Measurements from ENCODE around the gene USP16. TPM values are rescaled to one million over a fixed set of nuclear protein-coding genes. Genes with fewer than 3 reads are reported as not detected.

USP16 gene
- total RNA-seq, 1 experiment from 2014 or later, result 24.6 TPM

DNA sequence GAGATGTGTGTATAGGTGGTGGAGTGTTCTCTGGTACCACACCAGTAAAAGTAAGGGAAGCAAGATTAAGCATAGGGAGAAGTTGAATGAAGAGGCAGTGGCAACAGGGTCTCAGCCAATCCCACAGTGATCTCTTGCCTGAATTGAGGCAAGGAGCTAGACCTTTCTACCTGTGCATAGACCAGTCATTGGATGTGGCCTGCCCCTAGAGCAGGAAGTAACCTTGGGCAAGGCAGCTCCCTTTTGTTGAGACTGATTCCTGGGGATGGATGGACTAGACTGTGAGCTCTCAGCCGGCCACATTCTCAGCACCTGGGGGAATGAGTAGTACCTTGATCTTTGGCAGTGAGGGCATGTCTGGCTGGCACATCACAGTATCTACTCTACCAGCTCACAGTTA is 6.4 kb downstream of the USP16 start:
- Histone ChIP-seq H3K4me2 (no peak overlapping the region), H3K27me3 (ENCODE audit: insufficient read depth, low read depth) (no peaks in the 10 kb centered on the region), H3K79me2 (ENCODE audit: low read depth) (peaks cover 19% of the 10 kb centered on the region), H2AFZ (no peak overlapping the region), H3F3A (ENCODE audit: insufficient read depth, low read depth) (0 out of 2 replicates have a peak, but pooled peaks cover under 1% of the 10 kb centered on the region), H4K20me1 (ENCODE audit: insufficient read depth) (no peaks in the 10 kb centered on the region), H3K4me1 (replicated peaks; ENCODE audit: insufficient read depth) (peaks cover 2% of the 10 kb centered on the region), H3K36me3 (ENCODE audit: low read depth) (peaks cover 6% of the 10 kb centered on the region), H3K9me3 (ENCODE audit: insufficient read depth, low read depth) (no peaks in the 10 kb centered on the region), H3K9me2 (ENCODE audit: insufficient read depth) (no peaks in the 10 kb centered on the region), H3K27ac (no peak overlapping the region), H3K4me3 (no peak overlapping the region)
- TF ChIP-seq, protein P1, sequence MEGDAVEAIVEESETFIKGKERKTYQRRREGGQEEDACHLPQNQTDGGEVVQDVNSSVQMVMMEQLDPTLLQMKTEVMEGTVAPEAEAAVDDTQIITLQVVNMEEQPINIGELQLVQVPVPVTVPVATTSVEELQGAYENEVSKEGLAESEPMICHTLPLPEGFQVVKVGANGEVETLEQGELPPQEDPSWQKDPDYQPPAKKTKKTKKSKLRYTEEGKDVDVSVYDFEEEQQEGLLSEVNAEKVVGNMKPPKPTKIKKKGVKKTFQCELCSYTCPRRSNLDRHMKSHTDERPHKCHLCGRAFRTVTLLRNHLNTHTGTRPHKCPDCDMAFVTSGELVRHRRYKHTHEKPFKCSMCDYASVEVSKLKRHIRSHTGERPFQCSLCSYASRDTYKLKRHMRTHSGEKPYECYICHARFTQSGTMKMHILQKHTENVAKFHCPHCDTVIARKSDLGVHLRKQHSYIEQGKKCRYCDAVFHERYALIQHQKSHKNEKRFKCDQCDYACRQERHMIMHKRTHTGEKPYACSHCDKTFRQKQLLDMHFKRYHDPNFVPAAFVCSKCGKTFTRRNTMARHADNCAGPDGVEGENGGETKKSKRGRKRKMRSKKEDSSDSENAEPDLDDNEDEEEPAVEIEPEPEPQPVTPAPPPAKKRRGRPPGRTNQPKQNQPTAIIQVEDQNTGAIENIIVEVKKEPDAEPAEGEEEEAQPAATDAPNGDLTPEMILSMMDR (conservative IDR thresholded peaks at IDR 0.05), result no peak
- TF ChIP-seq EZH2 (IDR thresholded peaks at IDR 0.05; ENCODE audit: low read depth), result no peak
- intact Hi-C loops (cut with micrococcal nuclease; ENCODE audit: unreplicated experiment), result no loop called here
- no TSS peak for BruUV-seq (replicated peaks)
- ChIA-PET POLR2A (ENCODE audit: unreplicated experiment) (no interaction called here), CTCF (no interaction called here)
- DNase-seq, result no peak

GRCh38 chr21:29033301-29033700 is 8.8 kb downstream of the USP16 start:
- H3K4me2 ChIP-seq, result no peak overlapping the region
- H3K27ac ChIP-seq, result no peak overlapping the region
- no peaks in the 10 kb centered on the region for H3K27me3 ChIP-seq (ENCODE audit: insufficient read depth, low read depth)
- H4K20me1 ChIP-seq (ENCODE audit: insufficient read depth), result no peaks in the 10 kb centered on the region
- ChIA-PET CTCF (no interaction called here), POLR2A (ENCODE audit: unreplicated experiment) (no interaction called here)
- H3K79me2 ChIP-seq (ENCODE audit: low read depth), result no peaks in the 10 kb centered on the region; the same call in 1 of the 2 replicates
- TF ChIP-seq, protein P1 (conservative IDR thresholded peaks at IDR 0.05), result no peak
- TF ChIP-seq EZH2 (IDR thresholded peaks at IDR 0.05; ENCODE audit: low read depth), result no peak
- no peak for DNase-seq
- H3K9me3 ChIP-seq (ENCODE audit: insufficient read depth, low read depth), result no peaks in the 10 kb centered on the region
- H3K4me3 ChIP-seq, result no peak overlapping the region
- no peak overlapping the region for H2AFZ ChIP-seq
- H3F3A ChIP-seq (ENCODE audit: insufficient read depth, low read depth), result no peaks in the 10 kb centered on the region
- no peaks in the 10 kb centered on the region for H3K9me2 ChIP-seq (ENCODE audit: insufficient read depth)
- intact Hi-C loops (cut with micrococcal nuclease; ENCODE audit: unreplicated experiment), result no loop called here
- H3K4me1 ChIP-seq (replicated peaks; ENCODE audit: insufficient read depth), result no peaks in the 10 kb centered on the region
- BruUV-seq (replicated peaks), result no TSS peak
- H3K36me3 ChIP-seq (ENCODE audit: low read depth), result peaks cover 6% of the 10 kb centered on the region

DNA sequence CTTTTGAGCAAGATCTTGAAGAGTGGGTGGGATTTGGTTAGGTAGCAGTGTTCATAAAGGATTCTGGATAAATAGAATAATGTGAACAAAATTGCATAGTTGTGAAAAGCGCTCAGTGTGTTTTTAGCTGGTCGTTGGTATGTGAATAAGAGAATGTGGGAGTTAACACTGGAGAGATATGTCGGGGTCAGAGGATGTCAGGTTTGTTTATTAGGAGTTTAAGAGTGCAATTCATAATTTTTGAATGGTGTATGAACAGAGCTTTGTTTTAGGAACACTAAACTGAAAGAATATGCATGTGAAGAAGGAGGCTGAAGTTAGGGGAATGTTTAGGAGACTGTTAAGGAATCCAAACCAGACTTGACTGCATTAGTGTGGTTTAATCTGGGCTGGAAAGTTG is 9.4 kb downstream of the USP16 start:
- Histone ChIP-seq H3K4me3 (no peak overlapping the region), H3K79me2 (ENCODE audit: low read depth) (no peaks in the 10 kb centered on the region), H3F3A (ENCODE audit: insufficient read depth, low read depth) (no peaks in the 10 kb centered on the region), H3K4me1 (replicated peaks; ENCODE audit: insufficient read depth) (no peaks in the 10 kb centered on the region), H3K27ac (no peak overlapping the region), H3K27me3 (ENCODE audit: insufficient read depth, low read depth) (no peaks in the 10 kb centered on the region), H3K9me3 (ENCODE audit: insufficient read depth, low read depth) (no peaks in the 10 kb centered on the region), H2AFZ (no peak overlapping the region), H3K9me2 (ENCODE audit: insufficient read depth) (no peaks in the 10 kb centered on the region), H3K4me2 (no peak overlapping the region), H4K20me1 (ENCODE audit: insufficient read depth) (no peaks in the 10 kb centered on the region), H3K36me3 (ENCODE audit: low read depth) (peaks cover 6% of the 10 kb centered on the region)
- intact Hi-C loops (cut with micrococcal nuclease; ENCODE audit: unreplicated experiment), result no loop called here
- TF ChIP-seq EZH2 (IDR thresholded peaks at IDR 0.05; ENCODE audit: low read depth), result no peak
- TF ChIP-seq, protein P1 (conservative IDR thresholded peaks at IDR 0.05), result no peak
- no TSS peak for BruUV-seq (replicated peaks)
- ChIA-PET POLR2A (ENCODE audit: unreplicated experiment) (no interaction called here), CTCF (no interaction called here)
- no peak for DNase-seq

All from PC-9 (cell line).